A673 (cell line): ENCODE measurements around the gene CLTC. TPM values are rescaled to one million over a fixed set of nuclear protein-coding genes. Genes with fewer than 3 reads are reported as not detected.

Experiments
- BruUV-seq: library from RNA; stranded (reverse); fragments of 400-500 nt; replicated peaks from 2 replicates; lab custom pipeline; 2021; lab: Mats Ljungman, UMichigan
- CTCF ChIA-PET: fragments of 300-600 bp; sonication (Branson Sonifier 250); formaldehyde crosslinking; loops from one replicate; lab custom pipeline; 2022; ENCODE audit warnings: antibody characterized with exemption; lab: Charles Lee
- POLR2A ChIA-PET: fragments of 300-600 bp; sonication (Branson Sonifier 250); formaldehyde crosslinking; loops from one replicate; lab custom pipeline; 2022; ENCODE audit warnings: antibody characterized with exemption; ENCODE audit not compliant: low non-redundant PET; lab: Charles Lee
- DNase-seq: peaks from one replicate; pipeline ENCODE4 v3.0.0-alpha.2; 2015; ENCODE audit warnings: low spot score
- H3K27ac ChIP-seq: fragments of 200-600 bp; sonication (generic); 2 replicates; pipeline ENCODE4 v1.5.1; 2016; ENCODE audit warnings: mixed run types, low read depth, mild to moderate bottlenecking, mixed read lengths, antibody characterized with exemption, low read length; ENCODE audit not compliant: poor library complexity, severe bottlenecking
- H3K27me3 ChIP-seq: fragments of 200-600 bp; sonication (generic); replicated peaks from 2 replicates; pipeline ENCODE4 v1.6.1; 2017; ENCODE audit warnings: mixed run types, low read depth, mild to moderate bottlenecking, mixed read lengths, antibody characterized with exemption, low read length; ENCODE audit not compliant: insufficient read depth, poor library complexity
- H3K36me3 ChIP-seq: fragments of 200-600 bp; sonication (generic); 2 replicates; pipeline ENCODE4 v1.6.1; 2016; ENCODE audit warnings: mixed run types, mild to moderate bottlenecking, mixed read lengths, antibody characterized with exemption, low read length; ENCODE audit not compliant: insufficient read depth, poor library complexity, severe bottlenecking
- H3K4me1 ChIP-seq: fragments of 200-600 bp; sonication (generic); 2 replicates; pipeline ENCODE4 v1.6.1; 2017; ENCODE audit warnings: mixed run types, mild to moderate bottlenecking, mixed read lengths, antibody characterized with exemption, low read length; ENCODE audit not compliant: insufficient read depth, poor library complexity, severe bottlenecking
- H3K4me3 ChIP-seq: fragments of 200-600 bp; sonication (generic); 2 replicates; pipeline ENCODE4 v1.5.1; 2016; ENCODE audit warnings: low read depth, mixed run types, mild to moderate bottlenecking, mixed read lengths, low read length; ENCODE audit not compliant: poor library complexity, severe bottlenecking
- H3K9me3 ChIP-seq: fragments of 200-600 bp; sonication (generic); 2 replicates; pipeline ENCODE4 v1.6.1; 2016; ENCODE audit warnings: mixed run types, low read depth, mild to moderate bottlenecking, mixed read lengths, antibody characterized with exemption, low read length; ENCODE audit not compliant: poor library complexity, severe bottlenecking
- EZH2 ChIP-seq: fragments of 200-600 bp; sonication (generic); IDR thresholded peaks from 2 replicates; pipeline ENCODE4 v1.6.1; 2017; ENCODE audit warnings: borderline replicate concordance, low read depth, mild to moderate bottlenecking, mixed read lengths, antibody characterized with exemption, low read length; ENCODE audit not compliant: poor library complexity, severe bottlenecking
- intact Hi-C: fragments of 100-400 bp; cut with micrococcal nuclease; formaldehyde crosslinking; loops from one replicate; pipeline ENCODE4 v1.10.0; 2022; ENCODE audit not compliant: unreplicated experiment
- total RNA-seq: library from RNA; stranded (reverse); gene quantifications from 2 replicates; pipeline ENCODE4 v1.2.3, GENCODE V29; 2021
- TF ChIP-seq, protein P1 (sequence below): fragments of 300-800, 200-600 bp; sonication (generic); conservative IDR thresholded peaks from 2 replicates; pipeline ENCODE4 v1.5.1; 2017; ENCODE audit warnings: low read depth, mild to moderate bottlenecking, antibody characterized with exemption, low read length, moderate library complexity, mixed read lengths

The CLTC gene
- total RNA-seq, 1 experiment from 2014 or later, result 313 TPM

- intact Hi-C loops, result no loop called here
- no peaks in the 10 kb centered on the region for H3K4me1 ChIP-seq
- H3K9me3 ChIP-seq, result no peaks in the 10 kb centered on the region
- no peaks in the 10 kb centered on the region for H3K27me3 ChIP-seq
- DNase-seq, result no peak
- no peak overlapping the region for H3K4me3 ChIP-seq
- ChIA-PET POLR2A (no interaction called here), CTCF (no interaction called here)
- no peak overlapping the region for H3K27ac ChIP-seq
- BruUV-seq, result no TSS peak
- H3K36me3 ChIP-seq, result peaks cover 11% of the 10 kb centered on the region
- TF ChIP-seq EZH2, result no peak
- TF ChIP-seq, protein P1, sequence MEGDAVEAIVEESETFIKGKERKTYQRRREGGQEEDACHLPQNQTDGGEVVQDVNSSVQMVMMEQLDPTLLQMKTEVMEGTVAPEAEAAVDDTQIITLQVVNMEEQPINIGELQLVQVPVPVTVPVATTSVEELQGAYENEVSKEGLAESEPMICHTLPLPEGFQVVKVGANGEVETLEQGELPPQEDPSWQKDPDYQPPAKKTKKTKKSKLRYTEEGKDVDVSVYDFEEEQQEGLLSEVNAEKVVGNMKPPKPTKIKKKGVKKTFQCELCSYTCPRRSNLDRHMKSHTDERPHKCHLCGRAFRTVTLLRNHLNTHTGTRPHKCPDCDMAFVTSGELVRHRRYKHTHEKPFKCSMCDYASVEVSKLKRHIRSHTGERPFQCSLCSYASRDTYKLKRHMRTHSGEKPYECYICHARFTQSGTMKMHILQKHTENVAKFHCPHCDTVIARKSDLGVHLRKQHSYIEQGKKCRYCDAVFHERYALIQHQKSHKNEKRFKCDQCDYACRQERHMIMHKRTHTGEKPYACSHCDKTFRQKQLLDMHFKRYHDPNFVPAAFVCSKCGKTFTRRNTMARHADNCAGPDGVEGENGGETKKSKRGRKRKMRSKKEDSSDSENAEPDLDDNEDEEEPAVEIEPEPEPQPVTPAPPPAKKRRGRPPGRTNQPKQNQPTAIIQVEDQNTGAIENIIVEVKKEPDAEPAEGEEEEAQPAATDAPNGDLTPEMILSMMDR, result no peak
Observed at GRCh38 chr17:59737324-59737723, 117.6 kb downstream of the CLTC start.

- no peak for DNase-seq
- intact Hi-C loops, result loop anchor here (10.0 kb wide), 1 partner anchor 291 kb away; no protein-coding TSS in a partner anchor
- Histone ChIP-seq H3K4me3 (no peak overlapping the region), H3K36me3 (peaks cover 5% of the 10 kb centered on the region), H3K4me1 (no peaks in the 10 kb centered on the region), H3K27ac (no peak overlapping the region), H3K9me3 (no peaks in the 10 kb centered on the region), H3K27me3 (no peaks in the 10 kb centered on the region)
- CTCF ChIA-PET, result no interaction called here
- POLR2A ChIA-PET, result interaction anchor here (0.6 kb wide), 1 partner anchor 98 kb away, joined by 4 read pairs; no protein-coding TSS in a partner anchor
- BruUV-seq, result no TSS peak
- TF ChIP-seq, protein P1, result no peak
- no peak for TF ChIP-seq EZH2
Observed at GRCh38 chr17:59743842-59744241, 124.1 kb downstream of the CLTC start.

DNA sequence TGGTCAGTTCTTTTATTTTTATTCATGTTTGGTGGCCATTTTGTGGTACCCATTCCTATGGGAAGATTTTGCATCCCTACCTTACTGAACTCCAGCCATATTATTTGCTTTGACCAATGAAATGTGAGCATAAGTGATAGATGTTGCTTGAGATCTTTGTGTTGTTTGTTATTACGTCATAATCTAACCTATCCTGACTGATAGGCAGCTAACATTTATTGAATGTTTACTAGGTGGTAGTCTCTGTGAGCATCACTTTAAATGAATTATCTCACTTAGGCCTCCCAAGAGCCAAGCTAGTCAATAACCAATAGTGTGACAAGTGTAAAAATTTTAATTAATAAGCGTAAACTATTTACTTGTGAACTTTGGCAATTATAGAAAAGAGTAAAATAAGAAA is 125.3 kb downstream of the CLTC start:
- BruUV-seq, result no TSS peak
- ChIA-PET POLR2A (no interaction called here), CTCF (no interaction called here)
- H3K9me3 ChIP-seq, result no peaks in the 10 kb centered on the region
- H3K4me1 ChIP-seq, result peaks cover 6% of the 10 kb centered on the region
- no peak overlapping the region for H3K4me3 ChIP-seq
- TF ChIP-seq EZH2, result no peak
- TF ChIP-seq, protein P1, result no peak
- H3K27me3 ChIP-seq, result no peaks in the 10 kb centered on the region
- no peaks in the 10 kb centered on the region for H3K36me3 ChIP-seq
- no peak for DNase-seq
- H3K27ac ChIP-seq, result no peak overlapping the region
- intact Hi-C loops, result loop anchor here (10.0 kb wide), 1 partner anchor 290 kb away; no protein-coding TSS in a partner anchor

Other genes starting within 250 kb of the CLTC start
- 22.9 and 32.1 TPM in 2 replicates for gene DHX40, start 54.3 kb upstream of the CLTC start, total RNA-seq
- 46.8 and 50.3 TPM in 2 replicates for gene PTRH2, start 87.5 kb downstream of the CLTC start, total RNA-seq
- 107 and 110 TPM in 2 replicates for gene VMP1, start 87.8 kb downstream of the CLTC start, total RNA-seq